HepG2 (cell line): ENCODE results near the gene LITAFD. TPM values are rescaled to one million over a fixed set of nuclear protein-coding genes. Genes with fewer than 3 reads are reported as not detected.

Source experiments
- CSRNP2 ChIP-seq: sonication (generic); formaldehyde crosslinking; conservative IDR thresholded peaks from 2 replicates; pipeline ENCODE4 v1.8.0; 2022; ENCODE audit warnings: low read depth, missing genetic modification reagents
- CTCF ChIP-seq: sonication (generic); formaldehyde crosslinking; IDR thresholded peaks from 2 replicates; pipeline ENCODE4 v1.5.0; 2020; ENCODE audit warnings: mild to moderate bottlenecking, missing genetic modification reagents, moderate library complexity
- FOXO1 ChIP-seq: sonication (generic); formaldehyde crosslinking; IDR thresholded peaks from 2 replicates; pipeline ENCODE4 v1.4.0; 2020; ENCODE audit warnings: missing genetic modification reagents
- GATAD1 ChIP-seq: IDR thresholded peaks from 2 replicates; pipeline ENCODE4 v1.6.1; 2016; ENCODE audit warnings: missing genetic modification reagents, missing compliant biosample characterization
- IRF2 ChIP-seq: IDR thresholded peaks from 2 replicates; pipeline ENCODE4 v1.6.1; 2018; ENCODE audit warnings: missing genetic modification reagents, missing compliant biosample characterization
- KLF11 ChIP-seq: IDR thresholded peaks from 2 replicates; pipeline ENCODE4 v1.6.1; 2016; ENCODE audit warnings: missing compliant biosample characterization
- MIXL1 ChIP-seq: IDR thresholded peaks from 2 replicates; pipeline ENCODE4 v1.6.1; 2016
- NCOA2 ChIP-seq: sonication (generic); formaldehyde crosslinking; IDR thresholded peaks from 2 replicates; pipeline ENCODE4 v1.8.0; 2022; ENCODE audit warnings: inconsistent platforms
- NFE2L2 ChIP-seq: fragments of 150-350 bp; IDR thresholded peaks from 2 replicates; pipeline ENCODE4 v1.6.1; 2014; ENCODE audit warnings: low read length
- NR2F6 ChIP-seq, 2 experiments: IDR thresholded peaks; 2 replicates each; pipeline ENCODE4 v1.6.1; 2016; ENCODE audit warnings: antibody characterized with exemption in 1 of 2, mild to moderate bottlenecking in 1 of 2
- SRSF1 ChIP-seq: fragments of 200-400 bp; formaldehyde crosslinking; optimal IDR thresholded peaks from 2 replicates; pipeline ENCODE3; 2017; ENCODE audit warnings: mild to moderate bottlenecking, low read depth, low read length, moderate library complexity
- ZFY ChIP-seq: sonication (generic); formaldehyde crosslinking; IDR thresholded peaks from 2 replicates; pipeline ENCODE4 v1.4.0; 2020; ENCODE audit warnings: missing genetic modification reagents
- ZMAT3 ChIP-seq: sonication (generic); formaldehyde crosslinking; conservative IDR thresholded peaks from 2 replicates; pipeline ENCODE4 v1.7.0; 2021; ENCODE audit warnings: missing genetic modification reagents
- ZNF18 ChIP-seq: sonication (generic); formaldehyde crosslinking; IDR thresholded peaks from 2 replicates; pipeline ENCODE4 v1.8.0; 2022; ENCODE audit warnings: mild to moderate bottlenecking, missing genetic modification reagents; ENCODE audit not compliant: insufficient replicate concordance
- ZNF317 ChIP-seq: sonication (generic); formaldehyde crosslinking; IDR thresholded peaks from 2 replicates; pipeline ENCODE4 v1.5.0; 2020; ENCODE audit warnings: mild to moderate bottlenecking, missing genetic modification reagents
- ZNF543 ChIP-seq: sonication (generic); formaldehyde crosslinking; IDR thresholded peaks from 2 replicates; pipeline ENCODE4 v1.4.0; 2020; ENCODE audit warnings: mild to moderate bottlenecking, missing genetic modification reagents
- ZNF687 ChIP-seq: sonication (generic); formaldehyde crosslinking; IDR thresholded peaks from 2 replicates; pipeline ENCODE4 v1.5.1; 2020; ENCODE audit warnings: mild to moderate bottlenecking, missing genetic modification reagents, moderate library complexity
- ZNF883 ChIP-seq: sonication (generic); formaldehyde crosslinking; IDR thresholded peaks from 2 replicates; pipeline ENCODE4 v1.5.1; 2020; ENCODE audit warnings: mild to moderate bottlenecking, missing genetic modification reagents; ENCODE audit errors: not compliant biosample characterization
- polyA plus RNA-seq, 8 experiments: library from polyadenylated mRNA; depleted of rRNA in 3 of 8; stranded (reverse) in 7 of 8; unstranded in 1 of 8; fragments of >200 nt; fragmentation: Illumina TruSeq in 4 of 8; extraction: Trizol in 4 of 8; gene quantifications; 2 replicates each; pipeline versions ENCODE4 v1.2.1 to v1.2.3, GENCODE V29; 2011 to 2016; ENCODE audit warnings: low read depth in 4 of 8, missing spikeins in 1 of 8, mixed read lengths in 1 of 8; ENCODE audit not compliant: insufficient read depth in 1 of 8
- total RNA-seq, 5 experiments: library from RNA; depleted of rRNA; stranded (reverse); fragments of >200 nt; fragmentation: Illumina TruSeq; extraction: Trizol; gene quantifications; 2 replicates each; pipeline ENCODE4 v1.2.3, GENCODE V29; 2016; ENCODE audit warnings: low read depth in 1 of 5

LITAFD gene
- total and polyA plus RNA-seq, 2 of the 13 experiments (the other 11 are each of a cell fraction or from before 2014, with no cell fraction given): not detected

GRCh38 chr16:8872967-8873865 lies 8.9 kb upstream of the LITAFD start (continued):
- TF ChIP-seq NR2F6 (IDR thresholded peaks at IDR 0.05) (no peak), NR2F6 (CRISPR knock-in tag; IDR thresholded peaks at IDR 0.05) (no peak; the same call in none of the 2 replicates), ZNF687 (CRISPR knock-in tag) (peak; percentile 26), MIXL1 (CRISPR knock-in tag) (no peak), ZNF883 (no peak), ZNF543 (CRISPR knock-in tag) (no peak), ZNF317 (CRISPR knock-in tag) (no peak), NCOA2 (CRISPR knock-in tag) (no peak), GATAD1 (CRISPR knock-in tag) (no peak), KLF11 (no peak), CTCF (peak; percentile 53), ZNF18 (no peak), CSRNP2 (CRISPR knock-in tag) (no peak), ZMAT3 (CRISPR knock-in tag) (0 out of 2 replicates have a peak, but pooled peaks have one; percentile 16), FOXO1 (peak; percentile 20; the same call in 1 of the 2 replicates), ZFY (peak; percentile 34; the same call in 1 of the 2 replicates), IRF2 (0 out of 2 replicates have a peak, but pooled peaks have one; percentile 26), NFE2L2 (no peak), SRSF1 (no peak)
